B cell (primary cell): Measurements from ENCODE around the gene TMOD3.

Source experiments
- EZH2 ChIP-seq: IDR thresholded peaks from 2 replicates; pipeline ENCODE4 v1.6.1; 2012; ENCODE audit warnings: borderline replicate concordance, low read depth, mild to moderate bottlenecking, moderate library complexity, low read length; ENCODE audit not compliant: insufficient read depth, poor library complexity, severe bottlenecking
- TF ChIP-seq, protein P1 (sequence below): fragments of 200-600 bp; IDR thresholded peaks from one replicate; pipeline ENCODE4 v1.8.0; 2022; ENCODE audit warnings: antibody characterized with exemption, mild to moderate bottlenecking

DNA sequence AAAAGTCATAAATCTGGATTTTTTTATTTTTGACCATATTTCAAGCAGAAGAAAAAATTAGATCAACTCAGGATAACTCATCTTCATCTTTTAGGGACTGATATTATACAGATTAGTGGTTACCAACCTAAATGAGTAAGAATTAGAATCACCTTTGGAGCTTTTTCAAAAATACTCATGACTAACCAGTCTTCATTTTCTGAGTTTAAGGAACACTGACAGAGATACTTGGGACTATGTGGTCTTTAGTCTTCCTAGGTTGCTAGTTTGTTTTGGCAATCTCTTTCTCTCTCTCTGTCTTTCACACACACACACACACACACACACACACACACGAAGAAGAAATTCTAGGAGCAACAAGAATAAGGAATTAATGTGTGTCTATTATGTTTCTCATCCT is 50.1 kb downstream of the TMOD3 start:
- TF ChIP-seq, protein P1, sequence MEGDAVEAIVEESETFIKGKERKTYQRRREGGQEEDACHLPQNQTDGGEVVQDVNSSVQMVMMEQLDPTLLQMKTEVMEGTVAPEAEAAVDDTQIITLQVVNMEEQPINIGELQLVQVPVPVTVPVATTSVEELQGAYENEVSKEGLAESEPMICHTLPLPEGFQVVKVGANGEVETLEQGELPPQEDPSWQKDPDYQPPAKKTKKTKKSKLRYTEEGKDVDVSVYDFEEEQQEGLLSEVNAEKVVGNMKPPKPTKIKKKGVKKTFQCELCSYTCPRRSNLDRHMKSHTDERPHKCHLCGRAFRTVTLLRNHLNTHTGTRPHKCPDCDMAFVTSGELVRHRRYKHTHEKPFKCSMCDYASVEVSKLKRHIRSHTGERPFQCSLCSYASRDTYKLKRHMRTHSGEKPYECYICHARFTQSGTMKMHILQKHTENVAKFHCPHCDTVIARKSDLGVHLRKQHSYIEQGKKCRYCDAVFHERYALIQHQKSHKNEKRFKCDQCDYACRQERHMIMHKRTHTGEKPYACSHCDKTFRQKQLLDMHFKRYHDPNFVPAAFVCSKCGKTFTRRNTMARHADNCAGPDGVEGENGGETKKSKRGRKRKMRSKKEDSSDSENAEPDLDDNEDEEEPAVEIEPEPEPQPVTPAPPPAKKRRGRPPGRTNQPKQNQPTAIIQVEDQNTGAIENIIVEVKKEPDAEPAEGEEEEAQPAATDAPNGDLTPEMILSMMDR, result no peak
- no peak for TF ChIP-seq EZH2
